Urinary bladder (tissue), 4 donors: ENCODE measurements around the gene TRIM24. TPM values are rescaled to one million over a fixed set of nuclear protein-coding genes. Genes with fewer than 3 reads are reported as not detected.
"Not testable (repeated sequence)": the region's sequence is repeated elsewhere in the genome, so short reads cannot be mapped to it uniquely, and the experiment has no call there.

ENCODE experiments used
- DNase-seq: peaks from one replicate; pipeline ENCODE4 v3.0.0-alpha.2; 2015; ENCODE audit errors: extremely low spot score
- H3K27ac ChIP-seq: one replicate; pipeline ENCODE4 v1.5.1; 2013; ENCODE audit warnings: low read depth, mild to moderate bottlenecking, moderate library complexity
- H3K36me3 ChIP-seq: one replicate; pipeline ENCODE4 v1.6.1; 2013; ENCODE audit warnings: mild to moderate bottlenecking, moderate library complexity; ENCODE audit not compliant: insufficient read depth
- H3K4me1 ChIP-seq: one replicate; pipeline ENCODE4 v1.6.1; 2013; ENCODE audit warnings: mild to moderate bottlenecking, moderate library complexity; ENCODE audit not compliant: insufficient read depth
- H3K4me3 ChIP-seq: one replicate; pipeline ENCODE4 v1.5.1; 2013; ENCODE audit warnings: low read depth, low read length
- WGBS: extraction: QIAGEN DNeasy Blood & Tissue Kit; methylation state at CpG from one replicate; pipeline ENCODE4 v1.1.7; 2013; 5-methylcytosine and 5-hydroxymethylcytosine counted together
- polyA plus RNA-seq: library from polyadenylated mRNA; stranded (reverse); fragments of 200-250 nt; gene quantifications from one replicate; pipeline ENCODE4 v1.2.3, GENCODE V29; 2013
- total RNA-seq: library from RNA; depleted of rRNA; stranded (reverse); fragments of >200 nt; gene quantifications from one replicate; pipeline ENCODE4 v1.2.3, GENCODE V29; 2014
- donor health status: healthy with polysubstance abuse.
- donor health status: healthy.

Gene TRIM24
- total and polyA plus RNA-seq, 2 donors = 9.8 to 28.0 TPM

DNA sequence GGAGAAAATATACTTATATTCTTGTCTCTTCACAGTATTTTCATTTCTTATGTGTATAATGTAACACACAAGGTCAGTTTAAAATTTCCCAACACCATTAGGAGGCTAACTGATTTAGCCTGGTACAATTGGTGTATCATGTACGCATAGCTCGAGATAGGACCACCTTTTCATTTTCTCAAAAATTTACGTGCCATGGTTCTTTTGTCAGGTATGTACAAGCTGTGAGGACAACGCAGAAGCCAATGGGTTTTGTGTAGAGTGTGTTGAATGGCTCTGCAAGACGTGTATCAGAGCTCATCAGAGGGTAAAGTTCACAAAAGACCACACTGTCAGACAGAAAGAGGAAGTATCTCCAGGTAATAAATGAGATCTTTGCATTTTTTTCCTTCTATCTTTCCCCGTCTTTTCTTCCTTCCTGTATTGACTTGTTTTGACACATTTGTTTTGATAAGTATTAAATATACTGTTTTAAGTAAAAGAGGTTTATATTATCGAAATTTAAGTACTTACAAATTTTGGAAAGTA lies 55.0 kb downstream of the TRIM24 start:
- H3K4me1 ChIP-seq = no peaks in the 10 kb centered on the region
- no peak for DNase-seq
- no peak overlapping the region for H3K4me3 ChIP-seq
- H3K36me3 ChIP-seq = peaks cover 3% of the 10 kb centered on the region
- H3K27ac ChIP-seq = no peak overlapping the region
- WGBS = 85% methylated on average over 7 of the region's 7 CpGs

DNA sequence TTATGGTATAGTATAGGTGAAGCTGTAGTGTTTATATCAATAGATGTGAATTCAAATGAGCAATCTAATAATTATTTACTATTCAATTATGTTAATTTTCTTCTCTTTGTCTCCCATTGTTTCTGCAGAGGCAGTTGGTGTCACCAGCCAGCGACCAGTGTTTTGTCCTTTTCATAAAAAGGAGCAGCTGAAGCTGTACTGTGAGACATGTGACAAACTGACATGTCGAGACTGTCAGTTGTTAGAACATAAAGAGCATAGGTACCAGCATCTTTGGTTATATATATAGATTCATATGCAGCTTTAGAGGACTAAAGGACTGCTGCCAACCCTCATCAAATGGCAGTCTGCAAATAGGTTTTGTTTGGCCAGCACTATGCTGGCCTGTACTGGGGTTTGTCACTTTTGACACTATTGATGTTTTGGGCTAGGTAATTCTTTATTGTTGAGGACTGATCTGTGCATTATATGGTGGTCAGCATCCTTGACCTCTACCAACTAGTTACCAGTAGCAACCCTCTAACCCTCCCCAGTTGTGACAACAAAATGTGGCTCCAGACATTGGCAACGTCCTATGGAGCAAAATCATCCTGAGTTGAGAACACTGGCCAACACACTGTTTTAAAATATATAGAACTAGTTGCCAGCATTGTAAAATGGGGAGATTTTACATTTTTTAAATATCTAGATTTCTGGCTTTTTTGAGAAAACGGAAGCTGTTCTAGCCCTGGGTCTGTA lies 59.2 kb downstream of the TRIM24 start:
- Histone ChIP-seq H3K4me3 (no peak overlapping the region), H3K36me3 (peaks cover 3% of the 10 kb centered on the region), H3K27ac (no peak overlapping the region), H3K4me1 (no peaks in the 10 kb centered on the region)
- 96% methylated on average over 4 of the region's 4 CpGs for WGBS
- DNase-seq = no peak

DNA sequence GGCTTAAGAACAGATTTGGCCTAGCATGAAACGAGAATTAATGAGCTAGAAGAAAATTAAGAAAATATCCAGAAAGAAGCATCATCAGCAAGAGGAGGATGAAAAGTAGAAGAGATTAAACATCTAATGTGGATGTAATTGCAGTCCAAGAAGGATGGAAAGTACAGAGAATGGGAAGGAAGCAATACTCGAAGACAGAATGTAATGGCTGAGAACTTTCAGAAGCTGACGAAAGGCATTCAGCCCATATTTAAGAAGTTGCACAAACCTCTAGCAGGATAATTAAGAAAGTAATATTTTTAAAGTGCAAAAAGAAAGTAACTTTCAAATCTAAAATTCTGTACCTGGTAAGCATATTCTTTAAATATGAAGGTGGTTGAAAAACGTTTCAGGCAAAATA lies 60.7 kb downstream of the TRIM24 start:
- WGBS = 94% methylated on average over 4 of the region's 4 CpGs
- H3K4me1 ChIP-seq = no peaks in the 10 kb centered on the region

DNA sequence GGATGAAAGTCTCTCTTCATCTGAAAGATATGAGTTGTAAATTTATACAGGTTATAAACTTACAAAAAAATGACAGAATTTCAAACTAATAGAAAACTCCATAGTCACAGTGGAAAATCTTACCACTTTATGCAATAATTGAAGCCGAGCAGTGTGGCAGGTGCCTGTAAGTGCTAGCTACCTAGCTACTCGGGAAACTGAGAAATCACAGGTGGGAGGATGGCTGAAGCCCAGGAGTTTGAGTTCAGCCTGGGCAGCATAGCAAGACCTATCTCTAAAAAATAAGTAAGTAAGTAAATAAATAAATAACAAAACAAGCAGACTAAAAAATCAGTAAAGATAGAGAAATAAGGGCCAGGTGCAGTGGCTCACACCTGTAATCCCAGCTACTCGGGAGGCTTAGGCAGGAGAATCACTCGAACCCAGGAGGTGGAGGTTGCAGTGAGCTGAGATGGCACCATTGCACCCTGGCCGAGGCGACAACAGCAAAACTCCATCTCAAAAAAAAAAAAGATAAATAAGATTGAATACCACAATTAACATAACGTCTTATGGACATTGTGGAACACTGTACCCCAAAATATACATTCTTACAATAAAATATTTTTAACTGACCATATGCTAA lies 61.9 kb downstream of the TRIM24 start:
- DNase-seq = no peak
- Histone ChIP-seq H3K27ac (no peak overlapping the region), H3K4me1 (no peaks in the 10 kb centered on the region), H3K4me3 (no peak overlapping the region), H3K36me3 (peaks cover 1% of the 10 kb centered on the region)
- whole genome bisulfite sequencing = 99% methylated on average over 7 of the region's 7 CpGs

More for the DNA sequence above, 60.7 kb downstream of the TRIM24 start:
- Histone ChIP-seq H3K27ac (no peak overlapping the region), H3K4me3 (no peak overlapping the region), H3K36me3 (peaks cover 3% of the 10 kb centered on the region)
- no peak for DNase-seq

DNA sequence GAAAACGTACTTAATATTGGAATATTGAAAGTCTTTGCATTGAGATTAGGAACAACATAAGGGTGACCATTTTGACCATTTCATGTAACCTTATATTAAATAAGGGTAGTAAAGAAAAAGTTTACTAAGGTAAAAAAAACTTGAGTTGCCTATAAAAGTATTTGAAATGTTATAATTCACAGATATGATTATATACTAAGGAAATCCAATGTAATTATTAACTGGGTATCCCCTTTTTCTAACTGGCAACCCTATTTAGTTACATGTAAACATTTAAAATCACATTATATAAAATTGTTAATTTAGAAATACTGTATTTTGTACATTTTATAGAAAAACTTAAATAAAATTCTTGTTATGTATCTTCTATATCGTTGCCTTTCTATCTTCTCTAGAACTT lies 64.2 kb downstream of the TRIM24 start:
- H3K36me3 ChIP-seq = peaks cover 1% of the 10 kb centered on the region
- DNase-seq = no peak
- no peak overlapping the region for H3K4me3 ChIP-seq
- H3K4me1 ChIP-seq = no peaks in the 10 kb centered on the region
- WGBS = 90% methylated on average over 2 of the region's 2 CpGs
- H3K27ac ChIP-seq = no peak overlapping the region

DNA sequence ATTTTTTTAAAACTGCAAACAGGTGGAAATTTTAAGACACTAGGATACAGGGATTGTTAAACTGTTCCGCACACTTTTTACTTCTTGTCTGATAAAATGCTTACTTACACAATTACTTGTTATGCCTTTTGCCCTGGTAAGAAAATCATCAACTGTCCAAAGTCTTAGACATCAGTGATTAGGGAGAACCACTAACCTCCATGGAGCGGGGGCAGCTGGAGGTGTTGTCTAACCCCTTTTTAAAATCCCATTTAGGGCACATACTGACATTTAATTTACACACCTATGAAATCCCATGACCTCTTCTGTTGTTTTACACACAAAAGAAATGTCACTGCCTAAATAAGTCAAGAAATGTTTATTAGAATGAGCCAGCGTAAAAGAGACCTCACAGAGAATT lies 65.7 kb downstream of the TRIM24 start:
- H3K4me3 ChIP-seq = no peak overlapping the region
- H3K27ac ChIP-seq = no peak overlapping the region
- no peaks in the 10 kb centered on the region for H3K4me1 ChIP-seq

DNA sequence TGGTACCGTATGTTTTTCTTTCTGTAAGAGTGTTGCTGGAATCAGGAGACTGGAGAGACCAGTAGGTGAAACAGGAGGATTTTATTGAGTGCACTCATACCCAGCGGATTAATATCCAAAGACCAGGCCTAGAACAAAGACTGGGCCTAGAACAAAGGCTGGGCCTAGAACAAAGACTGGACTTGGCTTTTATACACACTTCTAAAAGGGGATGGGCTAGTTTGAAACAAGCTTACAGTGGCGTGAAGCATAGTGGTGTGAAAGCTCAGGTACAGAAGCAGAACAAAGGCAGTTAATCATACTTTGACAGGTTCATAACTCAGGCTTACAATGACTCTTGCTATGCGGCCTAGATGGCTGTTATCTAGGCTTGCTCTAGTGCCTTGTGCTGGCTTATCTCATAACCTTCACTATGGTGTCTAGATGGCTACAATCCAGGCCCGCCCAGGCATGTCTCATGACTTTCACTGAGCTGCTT lies 67.7 kb downstream of the TRIM24 start:
- Histone ChIP-seq H3K36me3 (no peaks in the 10 kb centered on the region), H3K4me3 (no peak overlapping the region), H3K27ac (no peak overlapping the region), H3K4me1 (no peaks in the 10 kb centered on the region)
- DNase-seq = no peak
- WGBS = 90% methylated on average over 5 of the region's 5 CpGs

More for the DNA sequence above, 65.7 kb downstream of the TRIM24 start:
- no peak for DNase-seq
- H3K36me3 ChIP-seq = no peaks in the 10 kb centered on the region
- 98% methylated on average over 3 of the region's 3 CpGs for whole genome bisulfite sequencing

DNA sequence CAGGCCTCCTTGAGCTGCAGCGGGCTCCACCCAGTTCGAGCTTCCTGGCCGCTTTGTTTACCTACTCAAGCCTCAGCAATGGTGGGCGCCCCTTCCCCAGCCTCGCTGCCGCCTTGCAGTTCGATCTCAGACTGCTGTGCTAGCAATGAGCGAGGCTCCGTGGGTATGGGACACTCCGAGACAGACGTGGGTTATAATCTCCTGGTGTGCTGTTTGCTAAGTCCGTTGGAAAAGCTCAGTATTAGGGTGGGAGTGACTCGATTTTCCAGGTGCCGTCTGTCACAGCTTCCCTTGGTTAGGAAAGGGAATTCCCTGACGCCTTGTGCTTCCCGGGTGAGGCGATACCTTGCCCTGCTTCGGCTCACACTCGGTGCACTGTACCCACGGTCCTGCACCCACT lies 76.8 kb downstream of the TRIM24 start:
- WGBS = 93% methylated on average over 20 of the region's 20 CpGs
- H3K27ac ChIP-seq, H3K36me3 ChIP-seq, H3K4me1 ChIP-seq, DNase-seq, H3K4me3 ChIP-seq: not testable (repeated sequence)

DNA sequence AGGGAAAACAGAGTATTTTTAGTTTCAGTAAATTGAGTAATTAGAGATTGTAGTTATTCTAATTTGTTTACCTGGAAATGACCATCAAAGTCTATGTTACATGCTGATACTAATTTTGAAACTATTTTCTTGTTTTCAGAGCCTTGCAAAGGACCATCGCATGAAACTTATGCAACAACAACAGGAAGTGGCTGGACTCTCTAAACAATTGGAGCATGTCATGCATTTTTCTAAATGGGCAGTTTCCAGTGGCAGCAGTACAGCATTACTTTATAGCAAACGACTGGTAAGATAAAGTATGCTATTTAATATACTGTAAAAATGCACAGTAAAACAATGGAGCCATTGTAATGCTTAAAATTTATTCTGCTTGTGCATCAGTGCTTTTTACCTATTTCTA lies 78.5 kb downstream of the TRIM24 start:
- no peak overlapping the region for H3K4me3 ChIP-seq
- WGBS = 42% methylated on average over 2 of the region's 2 CpGs
- no peaks in the 10 kb centered on the region for H3K4me1 ChIP-seq
- H3K27ac ChIP-seq = no peak overlapping the region
- no peak for DNase-seq
- peaks cover 3% of the 10 kb centered on the region for H3K36me3 ChIP-seq

DNA sequence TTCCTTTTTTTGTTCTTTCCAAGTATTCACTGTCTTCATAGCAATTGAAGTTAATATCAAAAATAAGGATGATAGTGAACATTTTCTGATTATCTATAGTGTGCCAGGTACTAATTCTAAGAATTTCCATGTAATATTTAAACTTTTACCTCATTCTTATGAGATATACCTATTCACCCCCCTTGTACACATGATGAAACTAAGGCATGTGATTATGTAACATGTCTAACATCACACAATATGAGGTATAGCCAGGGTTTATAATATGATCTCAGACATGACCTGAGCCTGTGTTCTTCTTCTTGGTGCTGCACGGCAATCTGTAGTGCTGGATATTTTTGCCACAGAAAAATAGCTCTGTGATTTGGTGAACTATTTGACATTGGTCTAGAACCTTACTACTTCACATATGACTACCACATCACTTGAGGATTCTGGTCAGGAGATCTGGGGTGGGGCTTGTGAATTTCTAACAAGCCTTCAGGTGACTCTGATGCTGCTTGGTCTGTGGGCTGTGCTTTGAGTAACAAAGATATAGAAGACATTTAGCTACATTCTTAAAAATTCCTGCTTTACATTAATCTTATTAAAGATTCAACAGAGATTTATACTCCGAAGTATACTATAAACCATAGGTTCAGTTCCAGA lies 79.1 kb downstream of the TRIM24 start:
- 96% methylated on average over 2 of the region's 2 CpGs for WGBS
- no peaks in the 10 kb centered on the region for H3K4me1 ChIP-seq
- peaks cover 3% of the 10 kb centered on the region for H3K36me3 ChIP-seq
- no peak overlapping the region for H3K4me3 ChIP-seq
- H3K27ac ChIP-seq = no peak overlapping the region
- DNase-seq = no peak

DNA sequence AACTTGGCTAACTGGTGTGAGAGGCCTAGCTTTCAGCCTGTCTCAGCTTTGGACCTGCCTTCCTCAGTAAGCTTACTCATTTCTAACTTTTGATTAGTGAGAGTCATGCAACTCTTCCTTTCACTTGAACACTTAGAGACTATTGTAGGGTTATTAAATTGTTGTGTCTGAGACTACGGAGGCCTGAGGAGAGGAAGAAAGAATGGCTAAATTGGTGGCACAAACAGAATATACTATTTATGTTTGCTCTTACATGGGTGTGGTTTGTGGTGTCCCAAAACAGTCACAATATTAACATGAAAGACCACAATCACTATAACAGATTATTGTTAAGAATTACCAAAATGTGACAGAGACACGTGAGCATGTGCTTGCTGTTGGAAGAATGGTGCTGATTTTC lies 82.1 kb downstream of the TRIM24 start:
- H3K4me3 ChIP-seq = no peak overlapping the region
- no peak for DNase-seq

DNA sequence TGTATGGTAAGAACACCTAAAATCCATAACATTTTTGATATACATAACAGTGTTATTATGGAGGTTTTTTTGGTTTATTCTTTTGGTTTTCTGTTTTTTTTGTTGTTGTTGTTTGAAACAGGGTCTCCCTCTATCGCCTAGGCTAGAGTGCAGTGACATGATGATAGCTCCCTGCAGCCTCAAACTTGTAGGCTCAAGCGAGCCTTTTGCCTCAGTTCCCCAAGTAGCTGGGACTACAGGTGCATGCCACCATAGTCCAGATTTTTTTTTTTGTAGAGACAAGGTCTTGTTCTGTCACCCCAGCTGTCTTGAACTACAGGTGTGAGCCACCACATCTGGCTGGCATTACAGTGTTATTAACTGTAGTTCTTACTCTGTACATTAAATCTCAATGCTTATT lies 83.7 kb downstream of the TRIM24 start:
- 97% methylated on average over 2 of the region's 2 CpGs for WGBS
- no peaks in the 10 kb centered on the region for H3K4me1 ChIP-seq
- H3K27ac ChIP-seq = no peak overlapping the region
- peaks cover 7% of the 10 kb centered on the region for H3K36me3 ChIP-seq
- no peak for DNase-seq
- no peak overlapping the region for H3K4me3 ChIP-seq

More for the DNA sequence above, 82.1 kb downstream of the TRIM24 start:
- Histone ChIP-seq H3K27ac (no peak overlapping the region), H3K4me1 (no peaks in the 10 kb centered on the region), H3K36me3 (peaks cover 4% of the 10 kb centered on the region)
- WGBS = 88% methylated on average over 2 of the region's 2 CpGs

DNA sequence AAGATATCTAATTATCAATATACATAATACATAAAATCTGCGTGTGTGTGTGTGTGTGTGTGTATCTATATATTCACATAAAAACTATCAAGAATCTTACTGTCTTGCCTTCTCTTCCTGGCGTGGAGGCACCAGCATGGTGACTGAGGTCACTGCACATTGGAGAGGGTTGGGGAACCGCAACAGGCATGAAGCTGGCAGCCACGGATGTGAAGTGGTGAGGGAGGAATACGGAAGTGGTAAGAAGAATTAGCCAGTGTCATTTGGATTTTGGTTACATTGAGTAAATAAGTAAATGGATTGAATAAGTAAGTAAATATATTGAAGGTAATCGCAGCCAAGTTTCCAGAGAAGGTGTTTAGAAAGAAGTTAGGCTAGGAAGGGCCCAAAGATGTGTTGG lies 85.1 kb downstream of the TRIM24 start:
- H3K4me1 ChIP-seq = no peaks in the 10 kb centered on the region
- no peak overlapping the region for H3K27ac ChIP-seq
- WGBS = 81% methylated on average over 6 of the region's 6 CpGs
- peaks cover 4% of the 10 kb centered on the region for H3K36me3 ChIP-seq
- DNase-seq = no peak
- no peak overlapping the region for H3K4me3 ChIP-seq
